ENCODE measurements around the gene CALB2.
"Not testable (repeated sequence)": the region's sequence is repeated elsewhere in the genome, so short reads cannot be mapped to it uniquely, and the experiment has no call there.

The CALB2 gene

GRCh38 chr16:71352963-71353460 lies 5.5 kb upstream of the CALB2 start:
- no peak for DNase-seq

GRCh38 chr16:71353736-71354135 lies 4.8 kb upstream of the CALB2 start:
- DNase-seq: no peak

GRCh38 chr16:71354156-71354555 lies 4.4 kb upstream of the CALB2 start:
- DNase-seq: no peak

- no peak for DNase-seq
Measured at GRCh38 chr16:71356051-71356740, 2.3 kb upstream of the CALB2 start.

GRCh38 chr16:71356936-71357335 lies 1.6 kb upstream of the CALB2 start:
- DNase-seq: not testable (repeated sequence)

GRCh38 chr16:71357681-71358080 lies 842 bp upstream of the CALB2 start:
- DNase-seq: no peak

- DNase-seq: no peak
Measured at GRCh38 chr16:71359431-71359830, 908 bp downstream of the CALB2 start.

- DNase-seq: no peak
Measured at GRCh38 chr16:71360378-71360777, 1.9 kb downstream of the CALB2 start.

- DNase-seq: no peak
Measured at GRCh38 chr16:71364133-71364681, 5.7 kb downstream of the CALB2 start.

GRCh38 chr16:71365021-71365420 lies 6.5 kb downstream of the CALB2 start:
- no peak for DNase-seq

GRCh38 chr16:71367241-71367976 lies 8.9 kb downstream of the CALB2 start:
- peak; percentile 1 for DNase-seq

- no peak for DNase-seq
Measured at GRCh38 chr16:71368958-71369357, 10.4 kb downstream of the CALB2 start.

- DNase-seq: no peak
Measured at GRCh38 chr16:71369494-71369893, 11.0 kb downstream of the CALB2 start.

GRCh38 chr16:71371237-71371636 lies 12.7 kb downstream of the CALB2 start:
- no peak for DNase-seq

- no peak for DNase-seq
Measured at GRCh38 chr16:71373073-71373472, 14.6 kb downstream of the CALB2 start.

- no peak for DNase-seq
Measured at GRCh38 chr16:71376465-71377157, 18.1 kb downstream of the CALB2 start.

GRCh38 chr16:71379711-71380110 lies 21.2 kb downstream of the CALB2 start:
- no peak for DNase-seq

GRCh38 chr16:71380831-71381230 lies 22.3 kb downstream of the CALB2 start:
- DNase-seq: no peak

- no peak for DNase-seq
Measured at GRCh38 chr16:71383054-71383773, 24.7 kb downstream of the CALB2 start.

- no peak for DNase-seq
Measured at GRCh38 chr16:71384073-71384724, 25.7 kb downstream of the CALB2 start.

- DNase-seq: no peak
Measured at GRCh38 chr16:71387045-71387871, 28.7 kb downstream of the CALB2 start.

Data from GDM1 (cell line).